Measurements from ENCODE around the gene TUBA4B.

The TUBA4B gene

DNA sequence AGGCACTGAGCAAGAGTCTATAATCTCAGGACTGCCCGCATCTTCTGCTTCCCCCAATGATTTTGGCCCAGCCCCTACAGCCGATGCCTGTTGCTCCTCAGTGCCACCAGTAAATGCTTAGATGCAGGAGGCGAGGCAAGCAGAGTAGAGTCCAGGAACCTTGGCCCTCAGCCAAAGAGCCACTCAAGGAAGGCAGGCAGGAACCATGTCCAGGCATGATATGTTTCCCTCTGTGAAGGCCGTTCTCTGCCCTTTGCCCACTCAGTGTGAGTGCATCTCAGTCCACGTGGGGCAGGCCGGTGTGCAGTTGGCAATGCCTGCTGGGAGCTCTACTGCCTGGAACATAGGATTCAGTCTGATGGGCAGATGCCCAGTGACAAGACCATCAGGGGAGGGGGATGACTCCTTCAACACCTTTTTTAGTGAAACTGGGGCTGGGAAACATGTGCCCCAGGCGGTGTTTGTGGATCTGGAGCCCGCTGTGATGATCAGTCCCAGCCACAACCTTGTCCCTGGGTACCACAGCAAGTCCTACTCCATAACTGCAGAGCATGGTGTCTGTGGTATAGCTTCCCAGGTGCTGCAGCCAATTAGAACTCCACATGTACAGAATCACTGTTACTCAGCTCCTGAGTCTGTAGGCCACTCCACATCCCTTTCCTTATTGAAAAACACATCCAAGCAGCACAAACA is 16.5 kb downstream of the TUBA4B start:
- Mint-ChIP-seq H3K4me1 (peaks cover 22% of the 10 kb centered on the region), H3K9me3 (no peaks in the 10 kb centered on the region), H3K27ac (no peak overlapping the region), H3K36me3 (peaks cover 7% of the 10 kb centered on the region), H3K4me3 (no peak overlapping the region), H3K27me3 (no peaks in the 10 kb centered on the region)
- DNase-seq (ENCODE audit: low spot score in 2 of 2) (no peak), ATAC-seq (ENCODE audit: low read depth) (no peak)

DNA sequence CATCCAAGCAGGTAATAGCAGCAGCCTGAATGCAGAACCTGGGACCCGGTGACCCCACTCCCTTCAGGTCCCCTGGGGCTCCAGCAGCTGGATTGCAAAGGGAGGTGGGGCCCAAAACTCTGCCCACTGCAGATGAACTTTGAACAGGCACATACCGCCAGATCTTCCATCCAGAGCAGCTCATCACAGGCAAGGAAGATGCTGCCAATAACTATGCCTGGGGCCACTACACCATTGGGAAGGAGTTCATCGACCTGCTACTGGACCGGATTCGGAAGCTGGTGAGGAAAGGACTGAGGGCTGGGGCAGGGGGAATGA is 17.0 kb downstream of the TUBA4B start:
- Mint-ChIP-seq H3K4me3 (no peak overlapping the region), H3K27ac (no peak overlapping the region)

DNA sequence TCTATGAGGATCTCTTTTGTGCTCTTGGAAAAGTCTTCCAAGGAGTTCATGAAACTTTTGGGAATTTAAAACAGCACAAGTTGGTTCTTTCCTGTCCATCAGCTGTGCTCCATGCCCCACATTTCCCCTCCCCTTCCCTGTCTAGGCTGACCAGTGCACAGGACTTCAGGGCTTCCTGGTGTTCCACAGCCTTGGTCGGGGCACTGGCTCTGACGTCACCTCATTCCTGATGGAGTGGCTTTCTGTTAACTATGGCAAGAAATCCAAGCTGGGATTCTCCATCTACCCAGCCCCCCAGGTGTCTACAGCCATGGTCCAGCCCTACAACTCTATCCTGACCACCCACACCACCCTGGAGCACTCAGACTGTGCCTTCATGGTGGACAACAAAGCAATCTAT is 18.0 kb downstream of the TUBA4B start:
- ATAC-seq (ENCODE audit: low read depth) (no peak), DNase-seq (ENCODE audit: low spot score in 2 of 2) (no peak)
- H3K36me3 Mint-ChIP-seq = peaks cover 11% of the 10 kb centered on the region
- H3K4me1 Mint-ChIP-seq = peaks cover 24% of the 10 kb centered on the region
- no peaks in the 10 kb centered on the region for H3K9me3 Mint-ChIP-seq
- no peak overlapping the region for H3K27ac Mint-ChIP-seq
- no peaks in the 10 kb centered on the region for H3K27me3 Mint-ChIP-seq
- no peak overlapping the region for H3K4me3 Mint-ChIP-seq

More for the DNA sequence above, 17.0 kb downstream of the TUBA4B start:
- DNase-seq (ENCODE audit: low spot score in 2 of 2) (no peak), ATAC-seq (ENCODE audit: low read depth) (no peak)
- Mint-ChIP-seq H3K36me3 (peaks cover 11% of the 10 kb centered on the region), H3K9me3 (no peaks in the 10 kb centered on the region), H3K4me1 (peaks cover 24% of the 10 kb centered on the region), H3K27me3 (no peaks in the 10 kb centered on the region)

DNA sequence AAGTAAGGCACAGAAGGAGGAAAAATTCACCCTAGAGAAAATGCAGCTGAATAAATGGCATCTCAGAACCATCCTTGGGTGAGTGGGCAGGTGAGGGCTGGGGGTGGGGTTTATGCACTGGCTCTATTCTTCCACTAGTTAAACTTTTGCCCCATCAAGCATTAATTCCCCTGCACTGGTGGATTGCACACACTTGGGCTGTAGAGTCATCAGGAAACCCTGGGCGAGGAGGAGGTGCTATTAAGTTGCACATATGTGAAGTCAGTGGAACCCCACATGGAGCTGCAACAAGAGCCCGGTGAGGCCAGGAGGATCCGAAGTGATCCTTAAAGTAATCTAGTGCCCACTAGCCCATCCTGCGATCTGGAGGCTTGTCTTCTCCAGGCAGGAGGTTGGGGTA is 19.3 kb downstream of the TUBA4B start:
- Mint-ChIP-seq H3K36me3 (peaks cover 8% of the 10 kb centered on the region), H3K27ac (no peak overlapping the region), H3K9me3 (no peaks in the 10 kb centered on the region), H3K27me3 (no peaks in the 10 kb centered on the region), H3K4me1 (peaks cover 24% of the 10 kb centered on the region), H3K4me3 (no peak overlapping the region)
- ATAC-seq (ENCODE audit: low read depth) (no peak), DNase-seq (ENCODE audit: low spot score in 2 of 2) (no peak)

DNA sequence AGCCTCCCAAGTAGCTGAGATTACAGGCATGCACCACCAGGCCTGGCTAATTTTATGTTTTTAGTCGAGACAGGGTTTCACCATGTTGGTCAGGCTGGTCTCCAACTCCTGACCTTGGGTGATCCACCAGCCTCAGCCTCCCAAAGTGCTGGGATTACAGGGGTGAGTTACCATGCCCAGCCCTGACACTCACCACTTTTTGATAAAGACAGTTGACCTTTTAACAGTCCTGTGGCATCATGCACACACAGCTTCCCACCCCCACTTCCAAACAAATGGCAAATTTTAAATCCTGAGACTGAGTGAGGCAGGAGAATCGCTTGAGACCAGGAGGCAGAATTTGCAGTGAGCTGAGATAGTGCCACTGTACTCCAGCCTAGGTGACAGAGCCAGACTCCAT is 20.0 kb downstream of the TUBA4B start:
- H3K4me3 Mint-ChIP-seq = no peak overlapping the region
- peaks cover 26% of the 10 kb centered on the region for H3K4me1 Mint-ChIP-seq
- DNase-seq (ENCODE audit: low spot score in 2 of 2) (no peak), ATAC-seq (ENCODE audit: low read depth) (no peak)
- H3K36me3 Mint-ChIP-seq = peaks cover 8% of the 10 kb centered on the region
- H3K9me3 Mint-ChIP-seq = no peaks in the 10 kb centered on the region
- no peak overlapping the region for H3K27ac Mint-ChIP-seq
- H3K27me3 Mint-ChIP-seq = no peaks in the 10 kb centered on the region

DNA sequence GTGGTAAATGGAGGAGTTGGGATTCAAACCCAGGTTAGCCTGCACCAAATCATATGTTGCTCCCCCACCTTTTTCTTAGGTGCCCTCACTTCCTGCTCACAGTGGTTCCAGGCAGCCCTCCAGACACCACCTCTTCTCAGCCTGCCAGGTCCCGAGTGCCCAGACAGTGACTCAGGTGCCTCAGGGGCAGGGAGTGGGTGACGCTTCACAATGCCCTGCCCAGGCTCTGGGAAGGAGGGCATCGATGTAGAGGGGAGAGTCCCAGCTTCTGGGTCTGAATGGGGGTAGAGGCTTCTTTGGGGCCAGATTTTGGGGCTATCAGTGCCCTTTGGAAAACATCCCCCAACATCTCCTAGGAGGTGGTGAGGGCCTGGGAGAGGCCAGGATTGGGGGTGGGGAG is 20.9 kb downstream of the TUBA4B start:
- Mint-ChIP-seq H3K27ac (no peak overlapping the region), H3K27me3 (no peaks in the 10 kb centered on the region), H3K4me3 (no peak overlapping the region), H3K9me3 (no peaks in the 10 kb centered on the region), H3K36me3 (peaks cover 8% of the 10 kb centered on the region), H3K4me1 (peaks cover 31% of the 10 kb centered on the region)
- ATAC-seq (ENCODE audit: low read depth) (no peak), DNase-seq (ENCODE audit: low spot score in 2 of 2) (no peak)

DNA sequence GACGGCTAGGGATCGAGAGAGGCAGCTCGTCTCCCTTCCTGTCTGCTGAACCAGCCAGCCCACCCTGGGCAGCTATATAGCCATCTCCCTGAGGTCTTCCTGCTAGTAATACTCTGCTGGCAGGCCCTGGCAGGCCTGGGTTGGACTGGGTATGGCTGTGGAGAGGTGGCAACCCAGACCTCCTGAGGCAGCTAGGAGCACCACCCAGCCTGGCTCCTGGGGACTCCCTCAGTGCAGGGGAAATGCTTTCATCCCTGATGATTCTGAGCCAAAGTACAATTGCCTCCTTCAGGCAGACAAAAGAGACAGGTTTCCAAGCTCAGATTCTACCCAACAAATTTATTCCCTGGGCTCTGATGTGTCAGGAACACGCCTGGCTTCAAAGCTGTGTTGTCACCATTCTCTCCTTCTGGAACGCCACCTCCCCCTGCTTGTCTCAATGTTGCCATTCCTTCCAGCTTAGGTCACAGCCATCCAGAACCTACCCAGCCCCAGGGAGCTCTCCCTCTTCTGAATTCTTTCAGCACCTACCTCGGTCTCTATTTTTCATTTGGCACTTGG is 21.4 kb downstream of the TUBA4B start:
- ATAC-seq (ENCODE audit: low read depth) = no peak
- H3K4me3 Mint-ChIP-seq = no peak overlapping the region
- DNase-seq (ENCODE audit: low spot score in 2 of 2) = no peak
- no peaks in the 10 kb centered on the region for H3K9me3 Mint-ChIP-seq
- H3K36me3 Mint-ChIP-seq = peaks cover 6% of the 10 kb centered on the region
- H3K27ac Mint-ChIP-seq = no peak overlapping the region
- no peaks in the 10 kb centered on the region for H3K27me3 Mint-ChIP-seq
- peaks cover 31% of the 10 kb centered on the region for H3K4me1 Mint-ChIP-seq

DNA sequence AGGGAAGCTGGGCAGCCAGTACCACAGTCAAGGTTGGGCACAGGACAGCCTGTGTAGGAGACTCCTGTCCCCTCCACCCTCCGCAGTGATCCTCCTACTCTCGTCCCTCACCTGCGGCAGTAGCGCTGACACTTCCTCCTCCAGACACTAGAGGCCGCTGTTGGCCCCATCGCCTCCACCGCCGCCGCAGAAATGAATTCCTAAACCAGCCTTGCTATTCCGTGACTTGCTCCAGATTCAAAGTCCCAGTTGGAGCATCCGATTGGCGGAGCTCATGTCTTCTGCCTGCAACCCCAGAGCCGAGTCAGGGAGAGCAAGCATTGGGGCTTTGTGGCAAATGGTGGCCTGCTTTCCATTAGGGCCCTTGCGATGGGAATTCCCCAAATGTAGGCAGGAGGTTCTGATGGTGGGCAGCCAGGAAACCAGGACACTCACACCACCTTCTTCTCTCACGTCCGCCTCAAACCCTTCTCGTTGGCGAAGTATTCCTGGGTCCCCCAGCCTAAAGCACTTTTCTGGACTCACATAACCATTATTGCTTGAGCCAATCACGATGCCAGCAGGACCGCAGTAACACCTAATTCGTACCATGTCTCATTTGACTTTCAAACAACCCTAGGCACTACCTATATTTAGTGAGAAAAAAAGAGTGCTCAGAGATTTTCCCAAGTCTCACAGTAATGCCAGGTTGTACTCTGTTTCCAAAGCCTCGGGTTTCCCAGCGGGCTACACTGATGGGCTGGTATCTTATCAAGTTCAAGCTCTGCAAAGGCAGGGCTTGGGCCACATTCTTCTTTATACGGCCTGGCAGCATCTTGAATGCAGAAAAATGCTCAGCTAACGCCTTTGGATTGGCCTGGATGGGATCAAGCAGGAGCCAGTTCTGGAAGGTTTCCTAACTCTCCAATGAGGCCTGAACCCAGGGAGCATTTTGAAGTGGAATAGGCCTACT is 24.9 kb downstream of the TUBA4B start:
- Mint-ChIP-seq H3K4me1 (peaks cover 34% of the 10 kb centered on the region), H3K27me3 (no peaks in the 10 kb centered on the region), H3K36me3 (peaks cover 9% of the 10 kb centered on the region), H3K9me3 (no peaks in the 10 kb centered on the region), H3K27ac (peak overlapping the region; percentile 97), H3K4me3 (peak overlapping the region; percentile 94)
- DNase-seq (ENCODE audit: low spot score in 2 of 2) (peak; percentile 81 to 88), ATAC-seq (ENCODE audit: low read depth) (peak; percentile 6)

DNA sequence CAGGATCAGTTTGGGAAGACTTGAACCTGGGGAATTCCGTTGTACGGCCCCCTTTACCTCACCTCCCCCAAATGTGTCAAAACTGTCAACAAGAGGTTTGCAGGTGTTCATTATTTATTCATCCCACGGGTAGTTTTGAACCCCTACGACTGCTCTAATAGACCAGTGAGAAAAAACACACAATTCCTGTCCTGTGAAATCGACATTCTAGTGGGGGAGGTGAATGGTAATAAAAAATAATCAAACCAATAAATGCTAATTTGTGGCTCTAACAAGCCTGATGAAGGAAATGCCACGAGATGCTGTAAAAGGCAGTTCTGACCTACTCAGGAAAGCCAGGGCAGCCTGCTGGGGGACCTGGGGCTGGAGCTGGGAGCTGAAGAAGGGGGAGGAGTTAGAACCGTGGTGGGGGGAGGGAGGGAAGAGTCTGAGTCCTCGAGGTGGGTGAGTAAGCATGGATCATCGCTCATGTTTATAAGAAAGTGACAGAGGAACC is 25.7 kb downstream of the TUBA4B start:
- H3K36me3 Mint-ChIP-seq = peaks cover 12% of the 10 kb centered on the region
- DNase-seq (ENCODE audit: low spot score in 2 of 2) (no peak), ATAC-seq (ENCODE audit: low read depth) (peak; percentile 3)
- H3K9me3 Mint-ChIP-seq = no peaks in the 10 kb centered on the region
- no peaks in the 10 kb centered on the region for H3K27me3 Mint-ChIP-seq
- H3K4me1 Mint-ChIP-seq = peaks cover 36% of the 10 kb centered on the region
- H3K27ac Mint-ChIP-seq = peak overlapping the region; percentile 97
- H3K4me3 Mint-ChIP-seq = peak overlapping the region; percentile 94

DNA sequence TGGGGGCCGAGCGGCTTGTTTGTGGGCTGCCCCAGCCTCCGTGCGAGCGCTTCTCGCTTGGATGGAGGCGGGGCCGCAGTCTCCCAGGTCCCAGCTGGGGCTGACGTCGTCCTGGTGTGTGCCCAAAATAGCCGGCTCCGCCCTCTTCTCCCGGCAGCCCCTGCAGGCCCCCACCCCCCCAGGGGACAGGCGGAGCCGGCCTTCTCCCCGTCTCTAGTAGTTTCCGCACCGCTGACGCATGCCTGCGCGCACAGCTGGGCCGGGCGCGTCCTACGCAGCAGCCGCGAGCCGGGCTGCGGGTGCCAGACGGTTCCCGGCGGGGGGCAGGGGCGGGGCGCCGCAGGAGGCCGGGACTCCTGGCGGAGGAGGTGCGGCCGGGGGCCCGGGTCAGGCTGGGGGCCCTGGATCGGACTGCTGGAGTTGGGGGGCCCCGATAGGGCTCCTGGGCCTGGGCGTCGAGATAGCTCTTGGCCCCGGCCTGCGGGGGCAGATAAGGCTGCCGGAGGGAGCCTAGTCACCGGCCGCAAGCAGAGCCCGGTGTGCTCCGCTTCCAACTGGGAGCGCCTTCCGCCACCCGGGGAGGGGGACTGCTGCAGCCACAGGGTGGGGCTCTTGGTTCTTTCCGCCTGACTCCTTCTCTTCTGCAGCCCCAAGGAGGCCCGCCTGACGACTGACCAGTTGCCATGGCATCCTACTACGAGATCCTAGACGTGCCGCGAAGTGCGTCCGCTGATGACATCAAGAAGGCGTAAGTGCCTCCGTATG is 26.3 kb downstream of the TUBA4B start, which contains the start of gene DNAJB2:
Gene DNAJB2 (plus strand): TSS at position 216 of the 765 bp plus-strand sequence. CDS start 468 bp downstream, at position 684.
- Mint-ChIP-seq H3K4me3 (peak within 1 kb of the TSS; percentile 94), H3K27ac (peak within 1 kb of the TSS; percentile 97), H3K4me1 (peaks cover 36% of the 10 kb centered on the region), H3K27me3 (no peaks in the 10 kb centered on the region), H3K9me3 (no peaks in the 10 kb centered on the region), H3K36me3 (peaks cover 14% of the 10 kb centered on the region)
- peak; percentile 71 for ATAC-seq (ENCODE audit: low read depth)
- peak; percentile 95 to 99 for DNase-seq (ENCODE audit: low spot score in 2 of 2)

DNA sequence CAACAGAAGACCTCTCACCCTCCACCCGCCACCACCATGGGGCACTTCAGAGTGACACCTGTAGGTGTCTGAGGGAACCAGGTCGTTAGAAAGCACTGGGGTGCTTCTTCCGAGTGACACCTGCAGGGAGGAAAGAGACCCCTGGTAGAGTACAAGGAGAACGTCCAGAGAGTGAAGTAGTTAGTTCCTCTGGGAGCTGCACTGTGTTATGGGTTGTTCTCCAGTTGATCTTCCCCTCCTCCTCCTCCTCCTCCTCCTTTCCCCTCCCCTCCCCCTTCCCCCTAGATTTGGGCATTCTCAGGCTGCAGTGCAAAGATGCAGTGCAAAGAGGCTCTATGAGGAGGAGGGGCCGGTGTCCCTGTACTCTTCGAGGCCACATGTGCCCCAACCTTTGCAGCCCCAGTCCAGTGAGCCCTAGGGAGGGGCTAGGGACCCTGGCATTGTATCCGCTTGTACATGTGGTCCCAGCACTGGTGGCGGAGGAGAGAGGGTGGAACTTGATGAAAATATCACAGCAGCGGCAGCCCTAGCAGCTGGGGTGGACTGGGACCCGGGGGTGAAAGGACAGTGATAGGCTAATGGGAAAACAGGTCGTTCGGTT is 27.0 kb downstream of the TUBA4B start:
- Mint-ChIP-seq H3K4me3 (peak overlapping the region; percentile 94), H3K4me1 (peaks cover 33% of the 10 kb centered on the region), H3K27me3 (no peaks in the 10 kb centered on the region), H3K36me3 (peaks cover 11% of the 10 kb centered on the region), H3K27ac (peak overlapping the region; percentile 97), H3K9me3 (no peaks in the 10 kb centered on the region)
- ATAC-seq (ENCODE audit: low read depth) (no peak), DNase-seq (ENCODE audit: low spot score in 2 of 2) (no peak)

DNA sequence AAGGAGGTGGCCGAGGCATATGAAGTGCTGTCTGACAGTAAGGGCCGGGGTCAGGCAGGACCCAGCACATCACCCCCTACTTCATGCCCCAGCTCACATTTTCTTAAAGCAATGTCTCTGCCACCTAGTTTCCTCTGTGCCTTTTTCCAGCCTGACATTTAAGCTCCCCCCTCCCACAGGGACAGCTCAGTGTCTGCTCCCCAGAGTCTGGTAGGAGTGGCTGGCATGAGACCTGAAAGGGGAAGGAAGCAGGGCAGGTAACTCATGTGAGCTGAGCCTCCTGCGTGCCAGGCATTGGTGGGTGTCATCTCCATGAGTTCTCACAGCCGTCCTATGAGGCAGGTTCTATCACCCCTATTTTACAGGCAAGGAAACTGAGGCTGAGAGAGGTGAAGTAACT is 27.6 kb downstream of the TUBA4B start:
- Mint-ChIP-seq H3K4me1 (peaks cover 35% of the 10 kb centered on the region), H3K36me3 (peaks cover 14% of the 10 kb centered on the region), H3K27ac (peak overlapping the region; percentile 97), H3K9me3 (no peaks in the 10 kb centered on the region), H3K4me3 (peak overlapping the region; percentile 94), H3K27me3 (no peaks in the 10 kb centered on the region)
- no peak for DNase-seq (ENCODE audit: low spot score in 2 of 2)
- ATAC-seq (ENCODE audit: low read depth) = no peak

DNA sequence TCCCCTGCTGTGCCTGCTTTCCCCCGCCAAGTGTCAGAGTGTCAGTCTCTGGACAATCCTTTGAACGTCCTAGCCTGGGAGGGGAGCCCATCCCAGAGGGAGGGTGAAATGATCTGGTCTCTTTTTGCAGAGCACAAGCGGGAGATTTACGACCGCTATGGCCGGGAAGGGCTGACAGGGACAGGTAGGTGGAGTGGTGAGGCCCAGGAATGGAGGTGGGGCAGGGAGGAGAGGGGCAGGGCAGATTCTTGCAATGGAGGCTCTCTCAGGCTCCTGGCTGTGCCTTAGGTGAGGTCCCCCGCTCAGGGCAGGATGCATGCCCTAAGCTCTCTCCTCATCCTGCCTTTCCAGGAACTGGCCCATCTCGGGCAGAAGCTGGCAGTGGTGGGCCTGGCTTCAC is 28.5 kb downstream of the TUBA4B start:
- no peaks in the 10 kb centered on the region for H3K9me3 Mint-ChIP-seq
- H3K36me3 Mint-ChIP-seq = peaks cover 15% of the 10 kb centered on the region
- peaks cover 35% of the 10 kb centered on the region for H3K4me1 Mint-ChIP-seq
- no peaks in the 10 kb centered on the region for H3K27me3 Mint-ChIP-seq
- H3K27ac Mint-ChIP-seq = peak overlapping the region; percentile 97
- no peak for DNase-seq (ENCODE audit: low spot score in 2 of 2)
- no peak overlapping the region for H3K4me3 Mint-ChIP-seq
- ATAC-seq (ENCODE audit: low read depth) = no peak

Data from memory B cell (primary cell).